Left kidney (tissue), 2 donors: ENCODE measurements around the gene GSN. TPM values are rescaled to one million over a fixed set of nuclear protein-coding genes. Genes with fewer than 3 reads are reported as not detected.

ENCODE experiments used
- DNase-seq: peaks from one replicate; pipeline ENCODE4 v3.0.0-alpha.2; 2013
- polyA plus RNA-seq: library from polyadenylated mRNA; unstranded; fragments of 120-200 nt; gene quantifications from one replicate; pipeline ENCODE4 v1.2.1, GENCODE V29; 2013; ENCODE audit not compliant: insufficient read length

GSN gene
- polyA plus RNA-seq, 1 donor: 161 TPM

DNA sequence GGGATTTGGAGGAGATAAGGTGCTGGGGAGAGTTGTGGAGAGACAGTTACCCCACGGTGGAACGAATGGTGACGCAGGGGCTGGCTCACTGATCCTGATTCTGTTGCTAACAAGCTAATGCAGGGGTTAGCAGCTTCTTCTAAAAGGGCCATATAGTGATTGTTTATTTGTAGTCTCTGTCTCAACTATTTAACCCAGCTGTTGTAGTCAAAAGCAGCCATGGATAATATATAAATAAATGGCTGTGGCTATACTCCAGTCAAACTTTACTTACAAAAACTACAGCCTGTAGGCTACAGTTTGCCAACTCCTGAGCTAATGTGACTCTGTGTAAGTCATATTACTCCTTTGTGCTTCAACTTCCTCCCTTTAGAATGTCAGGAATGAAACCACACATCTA, 80.3 kb downstream of the GSN start:
- no peak for DNase-seq

DNA sequence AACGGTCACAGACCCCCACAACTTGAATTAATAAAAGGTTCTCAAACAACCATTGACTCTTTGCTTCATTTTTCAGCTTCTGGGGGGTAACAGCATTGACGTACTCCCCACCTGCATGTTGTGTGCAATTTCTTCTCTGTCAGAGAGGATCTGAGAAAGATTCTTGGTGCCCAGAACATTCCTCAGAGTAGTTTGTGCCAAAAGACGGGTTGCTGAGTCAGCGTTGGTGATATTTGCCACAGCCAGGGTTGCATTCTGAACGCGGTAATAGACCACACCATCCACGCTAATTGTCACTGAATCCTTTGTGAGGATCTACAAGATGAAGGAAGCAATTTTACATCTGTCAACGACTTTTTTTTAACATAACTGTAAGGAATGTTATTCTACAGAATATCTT, 81.0 kb downstream of the GSN start:
- DNase-seq: no peak

DNA sequence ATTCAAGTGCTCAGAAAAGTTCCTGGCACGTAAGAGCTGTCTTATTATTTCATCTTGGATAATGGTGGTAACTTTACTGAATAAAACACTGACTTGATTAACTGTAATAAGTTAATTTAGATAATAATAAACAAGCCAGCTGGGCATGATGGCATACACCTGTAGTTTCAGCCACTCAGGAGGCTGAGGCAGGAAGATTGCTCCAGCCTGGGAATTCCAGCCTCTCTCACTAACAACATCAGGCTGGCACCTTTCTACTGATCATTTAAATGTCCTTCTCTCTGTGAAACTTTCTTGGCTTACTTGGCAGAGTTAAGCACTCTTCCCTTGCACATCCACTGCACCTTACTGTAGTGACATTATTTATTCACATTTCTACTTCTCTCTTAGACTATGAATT, 82.1 kb downstream of the GSN start:
- DNase-seq: no peak

DNA sequence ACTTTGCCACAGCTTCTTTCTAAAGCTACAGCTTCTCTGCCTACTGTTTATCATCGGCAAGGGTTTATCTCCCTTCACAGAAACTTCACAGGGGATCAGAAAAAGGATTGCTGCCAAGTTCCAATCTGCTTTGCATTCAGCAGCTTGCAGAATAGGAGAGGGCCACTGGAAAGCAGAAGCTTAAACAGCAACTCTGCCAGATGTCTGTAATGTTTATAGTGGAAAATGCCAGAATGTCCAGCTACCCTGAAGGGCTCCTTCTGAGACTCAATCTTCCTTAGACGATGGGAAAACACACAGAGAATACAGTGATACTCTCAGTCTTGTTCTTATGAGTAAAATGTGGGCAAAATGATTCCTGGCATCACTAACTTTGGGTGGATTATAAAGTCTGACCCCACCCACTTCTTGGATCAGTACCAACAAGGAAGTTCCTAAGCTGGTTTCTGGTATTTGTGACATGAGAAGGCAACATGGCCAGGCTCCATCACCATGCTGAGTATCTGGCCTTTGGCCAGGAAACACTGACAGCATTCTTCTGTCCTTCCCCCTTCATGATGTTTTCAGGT, 83.1 kb downstream of the GSN start:
- DNase-seq: no peak

DNA sequence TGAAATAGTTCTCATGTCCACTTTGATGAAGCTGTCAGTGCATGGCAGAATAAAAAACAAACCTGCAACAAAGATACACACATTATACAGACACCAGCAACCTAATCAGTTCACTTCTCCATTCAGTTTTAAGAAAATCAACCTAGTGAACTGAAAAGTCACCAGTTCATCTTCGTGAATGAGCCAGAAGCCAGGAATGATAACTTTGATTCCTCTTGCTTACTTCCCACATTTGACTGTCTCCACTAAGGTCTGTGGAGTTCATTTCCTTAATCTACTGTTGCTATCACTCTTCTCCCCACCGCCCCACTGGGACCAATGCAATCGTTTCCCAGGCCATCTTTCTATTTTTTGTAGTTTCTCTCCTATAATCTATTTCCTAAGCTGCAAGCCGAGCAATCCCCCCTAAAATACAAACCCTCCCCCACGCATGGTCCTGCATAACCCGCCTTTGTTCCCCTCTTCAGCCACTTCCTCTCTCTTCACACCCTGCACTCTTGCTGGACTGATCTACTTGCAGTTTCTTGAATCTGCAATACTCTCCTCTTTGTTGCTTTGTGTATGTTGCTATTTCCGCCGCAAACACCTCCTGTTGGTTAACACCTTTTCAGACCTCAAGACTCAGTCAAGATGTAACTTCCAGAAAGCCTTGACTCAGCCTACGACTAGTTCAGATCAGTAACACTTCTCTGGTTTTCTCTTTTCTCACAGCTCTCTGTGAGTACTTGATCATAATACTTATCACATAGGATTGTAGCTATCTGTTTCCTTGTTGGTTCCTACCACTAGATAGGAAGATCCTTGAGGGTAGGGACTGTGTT, 85.5 kb downstream of the GSN start:
- no peak for DNase-seq

DNA sequence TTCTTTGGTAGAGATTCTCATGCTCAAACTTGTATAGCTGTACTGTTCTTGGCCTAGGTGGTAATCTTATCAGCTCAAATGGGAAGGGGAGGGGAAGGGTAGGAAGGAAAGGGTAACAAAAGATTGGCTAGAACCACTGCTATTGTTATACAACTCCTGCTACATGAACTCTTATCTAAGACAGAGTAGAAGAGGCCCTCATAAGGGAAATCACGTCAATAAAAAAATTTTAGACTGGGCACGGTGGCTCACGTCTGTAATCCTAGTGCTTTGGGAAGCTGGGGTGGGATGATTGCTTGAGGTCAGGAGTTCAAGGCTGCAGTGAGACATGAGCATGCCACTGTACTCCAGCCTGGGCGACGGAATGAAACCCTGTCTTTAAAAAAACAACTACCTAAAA, 86.2 kb downstream of the GSN start:
- no peak for DNase-seq

DNA sequence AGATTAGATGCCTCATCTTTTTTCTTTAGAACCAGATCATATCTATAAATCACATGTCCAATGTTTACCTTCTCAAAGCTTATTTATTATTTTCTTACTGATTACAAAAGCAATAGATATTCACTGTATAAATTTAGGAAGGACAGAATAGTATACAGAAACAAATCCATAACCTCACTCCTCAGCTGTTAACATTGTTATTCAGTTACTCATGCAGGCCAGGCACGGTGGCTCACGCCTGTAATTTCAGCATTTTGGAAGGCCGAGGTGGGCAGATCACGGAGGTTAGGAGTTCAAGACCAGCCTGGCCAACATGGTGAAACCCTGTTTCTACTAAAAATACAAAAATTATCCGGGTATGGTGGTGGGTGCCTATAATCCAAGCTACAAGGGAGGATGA, 86.8 kb downstream of the GSN start:
- no peak for DNase-seq

DNA sequence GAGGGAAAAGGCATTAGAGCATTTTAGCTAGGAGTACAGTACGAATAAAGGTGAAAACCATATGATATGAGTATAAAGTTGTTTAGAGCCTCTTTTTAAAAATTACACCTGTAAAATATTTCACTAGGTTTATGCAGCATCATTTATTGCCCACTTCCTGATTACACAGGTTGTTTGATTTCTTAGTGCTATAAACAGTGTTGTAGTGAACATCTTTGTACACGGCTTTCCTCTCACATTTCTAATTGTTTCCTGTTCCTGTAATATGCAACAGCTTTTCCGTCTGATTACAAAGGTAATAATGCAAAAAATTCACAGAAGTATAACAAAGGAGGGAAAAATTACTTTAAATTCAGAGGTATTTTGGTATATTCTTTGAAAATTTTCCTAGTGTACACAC, 89.0 kb downstream of the GSN start:
- no peak for DNase-seq

DNA sequence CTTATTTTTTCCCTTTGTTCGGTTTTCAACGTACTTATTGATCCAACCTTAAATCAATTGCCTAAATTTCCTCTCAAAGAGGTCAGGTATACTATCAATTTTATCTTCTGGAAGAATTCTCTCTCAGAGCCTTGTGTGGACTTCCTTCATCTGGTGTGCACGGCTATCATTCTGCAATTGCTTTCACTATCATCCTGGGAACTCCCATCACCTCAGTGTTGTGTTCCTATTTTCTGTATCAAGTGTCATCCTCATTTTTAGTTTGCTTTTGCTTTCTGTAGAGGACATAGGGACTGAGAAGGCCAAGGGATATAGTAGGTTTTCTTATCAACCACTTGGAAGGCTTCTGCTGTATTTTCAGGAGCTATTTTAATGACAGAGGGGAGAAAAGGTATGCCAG, 90.8 kb downstream of the GSN start:
- DNase-seq: no peak

DNA sequence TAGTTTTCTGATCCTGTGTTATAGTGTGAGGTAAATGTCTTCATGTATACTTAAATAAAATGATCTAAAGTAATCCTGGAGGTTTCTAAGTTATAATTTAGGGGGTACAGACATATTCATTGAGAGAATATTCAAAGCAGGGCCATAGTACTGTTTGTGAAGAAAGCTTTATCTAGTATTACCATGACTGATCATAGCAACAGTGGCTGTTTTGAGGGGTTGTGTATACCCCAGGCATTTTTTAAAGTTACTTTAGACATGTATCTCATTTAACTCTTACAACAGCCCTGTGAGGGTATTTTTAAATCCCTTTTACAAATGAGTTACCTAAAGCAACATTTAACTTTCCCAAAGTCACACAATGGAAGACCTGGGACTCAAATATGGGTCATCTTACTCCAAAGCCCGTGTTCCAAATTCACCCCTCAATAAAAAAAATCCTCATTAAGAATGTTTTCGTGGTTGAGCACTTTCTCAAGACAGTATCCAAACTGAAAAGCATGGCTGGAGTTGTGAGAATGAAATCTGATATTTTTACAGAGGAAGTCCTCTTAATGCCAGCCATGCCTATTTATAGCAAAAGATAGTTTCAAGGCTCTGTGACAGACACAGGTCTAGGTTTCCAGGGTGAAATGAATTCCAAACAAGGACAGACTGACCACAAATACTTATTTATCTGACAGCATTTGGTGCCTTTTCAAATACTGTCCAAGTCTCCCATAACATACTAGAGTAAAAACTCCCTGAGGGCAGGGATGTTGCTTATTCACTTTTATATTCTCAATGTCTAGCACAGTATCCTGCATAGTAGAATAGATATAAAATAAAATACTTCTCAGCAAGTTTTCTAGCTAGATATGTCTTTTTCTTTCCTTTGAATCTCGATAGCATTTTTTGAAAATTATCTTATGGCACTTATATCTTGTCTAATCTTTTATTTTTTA, 91.7 kb downstream of the GSN start:
- no peak for DNase-seq

DNA sequence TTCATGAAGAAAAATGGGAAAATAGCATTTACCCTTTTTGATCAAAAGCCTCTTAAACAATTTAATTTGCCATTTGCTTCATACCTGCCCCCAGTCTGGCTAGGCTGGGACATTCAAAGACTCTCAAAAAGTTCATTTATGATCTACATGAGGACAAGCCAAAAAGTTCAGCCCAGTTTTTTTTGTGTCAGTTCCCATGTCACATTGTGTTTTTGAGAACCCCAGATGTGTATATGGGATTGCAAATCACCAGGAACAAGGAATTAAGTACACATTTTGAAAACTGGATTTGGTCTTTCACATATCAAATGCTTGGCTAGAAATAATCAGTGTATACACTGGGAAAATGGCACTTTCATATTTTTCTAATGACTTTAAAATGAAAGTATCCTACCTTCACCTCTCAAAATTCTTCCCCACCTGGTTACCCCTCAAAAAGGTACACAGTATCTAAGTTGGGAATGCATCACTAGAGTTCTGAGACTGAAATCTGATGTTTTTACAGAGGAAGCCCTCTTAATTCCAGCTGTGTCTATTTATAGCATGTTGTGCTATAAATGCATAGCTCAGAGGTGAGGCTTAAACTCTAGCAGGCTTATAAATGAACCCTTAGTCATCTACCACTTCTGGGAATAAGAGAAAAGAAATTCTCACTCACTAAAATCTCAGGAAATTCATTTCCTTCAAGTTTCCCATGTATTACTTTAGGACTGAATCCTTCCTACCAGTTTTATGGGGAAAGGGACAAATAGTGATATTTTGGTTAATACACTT, 92.8 kb downstream of the GSN start:
- no peak for DNase-seq

DNA sequence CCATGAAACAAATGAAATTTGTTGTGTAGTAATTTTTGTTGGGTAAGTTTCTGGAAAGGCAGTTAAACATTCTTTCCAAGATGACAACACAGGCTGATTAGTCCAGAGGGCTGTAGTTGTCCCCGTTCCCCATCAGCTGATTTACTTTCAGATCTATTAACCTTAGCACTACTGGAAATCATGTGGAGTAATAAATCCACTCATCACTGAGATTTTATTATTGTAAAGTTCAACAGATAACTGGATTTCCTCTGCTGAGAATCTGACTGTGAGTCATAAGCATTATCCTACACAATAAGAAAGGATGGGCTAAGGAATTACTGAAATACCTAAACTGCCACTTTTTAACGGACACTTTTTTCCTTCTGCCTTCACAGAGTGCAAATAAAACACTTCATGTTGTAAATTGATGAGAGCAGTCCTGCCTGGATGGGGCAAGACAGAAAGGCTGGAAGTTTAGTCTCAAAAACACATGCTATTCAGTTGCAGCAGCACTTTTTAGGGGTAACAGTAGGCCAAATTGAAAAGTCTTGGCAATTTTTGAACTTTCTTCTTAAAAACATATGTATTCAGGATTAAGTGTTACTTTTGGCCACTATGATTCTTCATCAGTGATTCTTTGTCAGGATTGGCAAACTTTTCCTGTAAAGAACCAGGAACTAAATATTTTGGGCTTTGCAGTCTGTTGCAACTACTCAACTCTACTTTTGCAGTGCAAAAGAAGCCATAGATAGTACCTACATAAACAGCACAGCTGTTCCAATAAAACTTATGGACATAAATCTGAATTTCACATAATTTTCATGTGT, 95.1 kb downstream of the GSN start:
- DNase-seq: no peak

DNA sequence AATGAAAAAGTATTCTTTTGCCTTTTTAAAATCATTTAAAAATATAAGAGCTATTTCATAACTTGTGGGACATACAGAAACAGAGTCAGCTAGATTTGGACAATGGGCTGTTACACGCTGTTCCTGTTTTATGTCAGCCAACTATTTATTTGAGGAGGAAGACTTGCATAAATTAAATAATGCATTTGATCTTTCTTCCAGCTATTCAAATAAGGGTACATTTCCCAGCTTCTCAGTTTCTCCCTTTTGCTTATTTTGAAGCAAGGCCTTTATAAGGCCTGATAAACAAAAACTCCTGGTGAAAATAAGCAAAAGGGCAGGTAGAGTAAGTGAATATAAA, 95.6 kb downstream of the GSN start:
- DNase-seq: no peak

DNA sequence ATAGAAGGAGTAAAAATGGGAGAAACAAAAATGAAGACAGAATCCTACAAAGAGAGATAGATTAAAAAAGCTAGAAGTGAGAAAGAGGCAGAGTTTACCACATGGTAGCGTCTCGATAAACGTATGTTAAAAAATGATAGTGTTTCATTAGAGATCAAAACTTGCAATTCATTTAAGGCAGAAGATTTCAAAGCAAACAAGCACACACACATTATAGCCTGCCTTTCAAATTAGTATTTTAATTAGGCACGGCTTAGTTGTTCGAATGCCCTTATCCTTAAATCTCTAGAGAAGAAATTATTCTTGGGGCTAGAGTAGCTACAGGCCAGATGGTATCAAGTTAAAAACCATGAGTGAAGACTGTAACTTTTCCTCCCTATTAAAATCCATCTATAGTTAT, 96.1 kb downstream of the GSN start:
- no peak for DNase-seq

DNA sequence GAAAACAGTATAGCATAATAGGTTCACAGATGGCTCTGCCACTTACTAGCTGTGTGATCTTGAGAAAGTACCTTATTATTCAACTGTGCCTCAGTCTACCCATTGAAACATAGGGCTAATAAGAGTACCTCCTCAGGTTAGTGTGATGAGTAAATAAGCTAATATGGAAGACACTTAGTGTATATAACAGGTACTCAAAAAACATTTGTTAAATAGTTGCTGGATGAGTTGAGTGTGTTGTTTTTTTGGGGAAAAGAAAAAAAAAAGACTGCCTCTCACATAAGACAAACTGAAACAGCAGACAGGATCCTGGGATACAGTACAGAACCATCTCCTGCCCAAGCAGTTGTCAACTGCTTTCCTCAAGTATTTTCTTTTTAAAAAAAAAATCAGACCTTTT, 96.9 kb downstream of the GSN start:
- DNase-seq: no peak

DNA sequence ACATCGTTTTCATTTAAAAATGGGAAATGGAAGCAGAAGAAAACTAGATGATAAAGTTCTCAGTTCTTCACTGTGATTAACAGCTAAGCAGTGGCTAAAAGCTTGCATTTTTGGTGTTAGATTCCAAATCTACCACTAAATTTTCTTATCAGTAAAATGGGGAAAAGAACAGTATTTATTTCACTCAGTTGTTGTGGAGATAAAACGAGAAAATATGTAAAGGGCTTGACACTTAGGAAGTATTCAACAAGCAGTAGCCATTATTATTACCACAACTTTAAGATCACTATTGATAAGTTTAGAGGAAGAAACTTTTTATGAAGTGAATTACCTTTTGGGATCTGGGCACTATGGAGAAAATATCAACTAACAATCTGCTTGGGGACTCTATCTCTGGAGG, 97.6 kb downstream of the GSN start:
- DNase-seq: no peak

DNA sequence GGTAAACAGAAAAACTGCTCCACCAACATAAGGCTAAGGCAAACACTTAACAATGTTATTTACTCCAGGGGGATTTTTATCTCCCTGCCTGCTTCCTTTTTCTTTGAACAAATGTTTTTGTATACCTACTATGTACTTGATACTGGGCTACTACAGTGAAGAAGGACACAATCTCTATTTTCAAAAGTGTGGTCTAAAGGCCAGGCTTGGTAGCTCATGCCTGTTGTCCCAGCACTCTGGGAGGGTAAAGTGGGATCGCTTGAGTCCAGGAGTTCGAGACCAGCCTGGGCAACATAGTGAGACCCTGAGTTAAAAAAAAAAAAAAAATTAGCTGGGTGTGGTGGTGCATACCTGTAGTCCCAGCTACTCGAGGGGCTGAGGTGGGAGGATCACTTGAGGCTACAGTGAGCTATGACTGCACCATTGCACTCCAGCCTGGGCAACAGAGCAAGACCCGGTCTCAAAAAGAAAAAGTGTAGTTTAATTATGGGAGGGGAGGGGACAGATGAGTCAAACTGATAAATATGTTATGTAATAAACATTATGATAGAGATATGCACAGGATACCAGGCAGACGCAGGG, 98.7 kb downstream of the GSN start:
- no peak for DNase-seq

DNA sequence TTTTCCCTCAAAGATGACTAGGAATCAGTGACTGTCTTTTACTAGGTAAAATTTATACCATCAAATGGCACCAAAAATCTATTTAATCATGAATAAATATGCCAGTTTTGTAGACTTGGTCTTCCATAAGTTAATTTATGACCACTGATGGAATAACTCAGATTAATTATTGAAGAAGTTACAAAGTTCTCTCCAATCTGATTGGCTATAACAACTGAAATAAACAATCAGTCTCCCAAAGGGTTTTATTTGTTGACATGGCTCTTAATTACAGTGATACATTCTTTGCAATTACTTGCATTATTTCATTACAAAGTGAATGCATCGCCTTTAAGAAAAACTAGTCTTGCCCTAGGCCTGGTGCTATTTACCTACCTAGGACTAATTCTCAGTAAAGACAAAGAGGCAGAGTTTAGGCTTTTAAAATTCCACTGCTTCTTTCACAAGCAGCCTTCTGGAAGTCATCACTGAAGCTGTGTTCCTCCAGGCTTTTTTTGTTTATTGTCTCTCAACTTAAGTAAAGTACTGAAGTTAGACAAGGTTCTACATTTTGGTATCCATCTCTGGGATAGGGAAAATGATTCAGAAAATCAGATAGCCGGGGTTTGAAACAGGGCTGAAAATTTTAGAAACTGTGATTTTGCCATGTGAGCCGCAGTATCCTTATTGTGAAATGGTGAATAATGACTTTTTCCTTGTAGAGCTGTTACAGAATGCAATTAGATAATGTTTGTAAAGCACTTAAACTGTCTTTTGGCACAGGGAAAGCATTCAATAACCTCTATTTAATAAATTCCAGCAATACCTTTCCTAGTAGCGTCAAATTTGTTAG, 99.6 kb downstream of the GSN start:
- DNase-seq: no peak

DNA sequence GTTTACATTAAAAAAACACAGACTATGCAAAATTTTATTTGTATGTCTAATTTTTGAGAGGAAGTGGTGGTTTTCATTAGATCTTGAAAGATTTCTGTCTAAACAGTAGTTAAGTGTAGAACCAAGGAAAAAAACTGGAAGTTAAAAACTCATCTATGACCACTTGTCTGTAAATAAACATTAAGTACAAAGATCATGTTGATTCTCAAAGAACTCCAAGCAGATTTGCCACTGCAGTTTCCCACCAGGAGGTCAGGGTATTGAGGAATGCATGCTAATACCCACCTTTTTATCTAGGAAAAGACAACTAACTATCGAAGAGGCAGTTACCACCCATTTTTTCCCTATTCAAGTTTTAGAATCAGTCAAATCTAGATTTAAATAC, 100.2 kb downstream of the GSN start:
- no peak for DNase-seq

DNA sequence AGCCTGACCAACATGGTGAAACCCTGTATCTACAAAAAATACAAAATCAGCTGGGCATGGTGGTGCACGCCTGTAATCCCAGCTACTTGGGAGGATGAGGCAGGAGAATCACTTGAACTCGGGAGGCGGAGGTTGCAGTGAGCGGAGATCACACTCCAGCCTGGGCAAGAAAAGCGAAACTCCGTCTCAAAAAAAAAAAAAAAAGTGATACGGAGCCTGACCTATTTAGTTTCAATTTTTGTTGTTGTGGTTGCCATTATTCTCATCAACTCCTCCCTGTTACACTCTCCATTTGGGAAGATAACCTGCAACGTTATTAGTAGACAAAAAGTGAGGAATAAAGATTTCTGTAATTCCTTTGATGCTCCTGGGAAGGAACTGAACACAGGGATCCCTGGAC, 100.8 kb downstream of the GSN start:
- DNase-seq: no peak
